ENCODE data around the gene SETBP1.

SETBP1 gene

DNA sequence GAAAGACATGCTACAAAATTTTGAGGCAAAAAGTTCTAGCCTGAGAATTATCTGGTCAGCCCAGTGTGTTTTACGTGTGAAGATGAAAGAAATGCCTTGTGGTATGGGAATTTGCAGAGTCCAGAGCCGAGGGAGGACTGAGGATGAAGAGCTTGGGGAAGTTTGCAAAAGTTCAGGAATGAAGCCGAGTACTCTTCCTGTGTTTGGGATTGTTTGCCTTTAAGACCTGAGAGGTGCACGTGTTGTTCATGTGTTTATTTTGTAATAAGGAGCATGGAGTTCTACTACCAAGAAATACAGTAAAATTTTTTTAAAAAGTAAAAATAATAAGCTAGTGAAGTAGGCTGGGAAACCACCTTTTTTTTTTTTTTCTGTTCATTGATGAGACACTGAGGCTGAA lies 14.8 kb downstream of the SETBP1 start:
- no peak for TF ChIP-seq CTCF (IDR thresholded peaks at IDR 0.05; ENCODE audit: control insufficient read depth, extremely low read depth, insufficient read depth)
- H3K4me3 ChIP-seq (ENCODE audit: low read depth, low read length) = no peak overlapping the region
- no peak for DNase-seq (ENCODE audit: low read depth)

- no peak for TF ChIP-seq CTCF (IDR thresholded peaks at IDR 0.05; ENCODE audit: control insufficient read depth, extremely low read depth, insufficient read depth)
- H3K4me3 ChIP-seq (ENCODE audit: low read depth, low read length) = peak overlapping the region; percentile 40
- no peak for DNase-seq (ENCODE audit: low read depth)
These were observed 16.2 kb downstream of the SETBP1 start for GRCh38 chr18:44696892-44697291.

GRCh38 chr18:44697315-44697714 lies 16.6 kb downstream of the SETBP1 start:
- TF ChIP-seq CTCF (IDR thresholded peaks at IDR 0.05; ENCODE audit: control insufficient read depth, extremely low read depth, insufficient read depth) = no peak
- DNase-seq (ENCODE audit: low read depth) = no peak
- peak overlapping the region; percentile 40 for H3K4me3 ChIP-seq (ENCODE audit: low read depth, low read length)

GRCh38 chr18:44698518-44698917 lies 17.8 kb downstream of the SETBP1 start:
- no peak overlapping the region for H3K4me3 ChIP-seq (ENCODE audit: low read depth, low read length)
- no peak for DNase-seq (ENCODE audit: low read depth)
- TF ChIP-seq CTCF (IDR thresholded peaks at IDR 0.05; ENCODE audit: control insufficient read depth, extremely low read depth, insufficient read depth) = no peak

DNA sequence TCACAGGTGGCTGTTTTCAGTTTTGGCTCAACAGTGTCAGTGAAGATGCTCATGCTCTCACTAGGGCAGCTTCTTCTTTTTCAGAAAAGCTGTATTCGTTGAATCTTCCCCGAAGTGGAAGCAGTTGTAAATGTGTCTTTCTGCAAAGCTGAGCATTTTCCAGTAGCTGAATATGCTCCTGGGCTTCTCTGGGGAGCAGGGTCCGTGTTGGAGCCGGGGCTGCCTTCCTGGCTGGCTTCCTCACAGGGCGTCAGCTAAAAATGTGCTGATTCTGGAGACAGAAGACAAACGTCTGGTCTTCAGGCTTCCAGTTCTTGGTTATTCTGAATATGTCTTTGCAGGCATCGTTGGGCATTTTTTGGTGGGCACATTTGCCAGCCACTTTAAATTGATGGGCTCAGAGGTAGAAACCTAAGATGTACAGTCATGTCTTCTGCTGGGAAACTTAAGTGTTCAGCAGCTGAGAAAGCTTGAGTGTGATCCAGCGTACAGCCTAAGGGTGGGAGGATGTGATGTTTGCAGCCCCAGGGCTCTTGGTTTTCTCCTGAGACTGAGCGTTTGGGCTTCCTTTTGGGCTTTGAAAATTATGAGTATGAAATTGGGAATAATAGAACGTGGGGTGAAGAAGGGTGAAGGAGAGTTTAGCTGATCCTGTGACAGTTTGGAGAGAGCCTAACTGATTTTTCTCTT lies 19.0 kb downstream of the SETBP1 start:
- no peak for TF ChIP-seq CTCF (IDR thresholded peaks at IDR 0.05; ENCODE audit: control insufficient read depth, extremely low read depth, insufficient read depth)
- DNase-seq (ENCODE audit: low read depth) = no peak
- no peak overlapping the region for H3K4me3 ChIP-seq (ENCODE audit: low read depth, low read length)

GRCh38 chr18:44700652-44701051 lies 20.0 kb downstream of the SETBP1 start:
- no peak overlapping the region for H3K4me3 ChIP-seq (ENCODE audit: low read depth, low read length)
- no peak for DNase-seq (ENCODE audit: low read depth)
- TF ChIP-seq CTCF (IDR thresholded peaks at IDR 0.05; ENCODE audit: control insufficient read depth, extremely low read depth, insufficient read depth) = no peak

GRCh38 chr18:44701227-44701626 lies 20.5 kb downstream of the SETBP1 start:
- DNase-seq (ENCODE audit: low read depth) = no peak
- H3K4me3 ChIP-seq (ENCODE audit: low read depth, low read length) = no peak overlapping the region
- no peak for TF ChIP-seq CTCF (IDR thresholded peaks at IDR 0.05; ENCODE audit: control insufficient read depth, extremely low read depth, insufficient read depth)
